DOHH2 (cell line): ENCODE measurements around the gene DAZAP1.

Experiments used
- H3F3A ChIP-seq: fragments of 200-600 bp; sonication (generic), shearing (Covaris generic); 2 replicates; pipeline ENCODE4 v1.6.0; 2016; ENCODE audit warnings: antibody characterized with exemption, mild to moderate bottlenecking; ENCODE audit not compliant: control insufficient read depth, insufficient read depth
- H3K27ac ChIP-seq: fragments of 200-600 bp; sonication (generic); 2 replicates; pipeline ENCODE4 v1.5.1; 2014; ENCODE audit warnings: low read depth, mild to moderate bottlenecking, low read length, moderate library complexity
- H3K27me3 ChIP-seq: fragments of 200-600 bp; sonication (generic); 2 replicates; pipeline ENCODE4 v1.6.1; 2014; ENCODE audit warnings: mild to moderate bottlenecking, low read length, mixed read lengths; ENCODE audit not compliant: control insufficient read depth
- H3K36me3 ChIP-seq: fragments of 200-600 bp; sonication (generic); 2 replicates; pipeline ENCODE4 v1.6.1; 2014; ENCODE audit warnings: mild to moderate bottlenecking, low read length, moderate library complexity, mixed read lengths; ENCODE audit not compliant: control insufficient read depth
- H3K4me1 ChIP-seq: fragments of 200-600 bp; sonication (generic); 2 replicates; pipeline ENCODE4 v1.6.1; 2014; ENCODE audit warnings: mild to moderate bottlenecking, low read length, mixed read lengths; ENCODE audit not compliant: control insufficient read depth
- H3K4me2 ChIP-seq: fragments of 200-600 bp; sonication (generic); 2 replicates; pipeline ENCODE4 v1.6.0; 2014; ENCODE audit warnings: mild to moderate bottlenecking, low read length, moderate library complexity
- H3K4me3 ChIP-seq: fragments of 200-600 bp; sonication (generic); 2 replicates; pipeline ENCODE4 v1.5.1; 2014; ENCODE audit warnings: mild to moderate bottlenecking, low read length, mixed read lengths
- H3K79me2 ChIP-seq: fragments of 200-600 bp; sonication (generic); 2 replicates; pipeline ENCODE4 v1.6.1; 2014; ENCODE audit warnings: mild to moderate bottlenecking, low read length, mixed read lengths; ENCODE audit not compliant: control insufficient read depth
- H3K9me2 ChIP-seq: fragments of 200-600 bp; sonication (generic); replicated peaks from 2 replicates; pipeline ENCODE4 v1.6.1; 2014; ENCODE audit warnings: mild to moderate bottlenecking, low read length, mixed read lengths; ENCODE audit not compliant: control insufficient read depth
- H3K9me3 ChIP-seq: fragments of 200-600 bp; sonication (generic); 2 replicates; pipeline ENCODE4 v1.6.1; 2014; ENCODE audit warnings: antibody characterized with exemption, low read length, mixed read lengths; ENCODE audit not compliant: control insufficient read depth, insufficient read depth
- H4K20me1 ChIP-seq: fragments of 200-600 bp; sonication (generic); 2 replicates; pipeline ENCODE4 v1.6.0; 2014; ENCODE audit warnings: low read depth, mild to moderate bottlenecking, antibody characterized with exemption, low read length, moderate library complexity; ENCODE audit not compliant: control insufficient read depth, insufficient read depth
- CTCF ChIP-seq: fragments of 200-600 bp; sonication (generic); IDR thresholded peaks from one replicate; pipeline ENCODE4 v1.5.1; 2014; ENCODE audit warnings: antibody characterized with exemption, mild to moderate bottlenecking, low read depth, low read length; ENCODE audit not compliant: poor library complexity, severe bottlenecking
- EZH2phosphoT487 ChIP-seq: fragments of 200-600 bp; sonication (generic); IDR thresholded peaks from 2 replicates; pipeline ENCODE4 v1.6.1; 2017; ENCODE audit warnings: borderline replicate concordance, mild to moderate bottlenecking, antibody characterized with exemption, low read length, moderate library complexity, mixed read lengths

Gene DAZAP1

GRCh38 chr19:1445185-1445931 lies 38.0 kb downstream of the DAZAP1 start:
- Histone ChIP-seq H3K27ac (peak overlapping the region; percentile 53), H3K9me3 (no peaks in the 10 kb centered on the region), H3K9me2 (no peaks in the 10 kb centered on the region), H3K27me3 (peaks cover 29% of the 10 kb centered on the region), H3K4me1 (peaks cover 58% of the 10 kb centered on the region), H3K36me3 (peaks cover 25% of the 10 kb centered on the region), H3K4me3 (peak overlapping the region; percentile 71), H3F3A (peaks cover 43% of the 10 kb centered on the region), H3K4me2 (peak overlapping the region; percentile 84), H3K79me2 (peaks cover 13% of the 10 kb centered on the region), H4K20me1 (peaks cover 12% of the 10 kb centered on the region; the same call in 1 of the 2 replicates)
- peak; percentile 87 for TF ChIP-seq CTCF
- TF ChIP-seq EZH2phosphoT487, result no peak

- Histone ChIP-seq H3K36me3 (peaks cover 17% of the 10 kb centered on the region), H3K79me2 (peaks cover 5% of the 10 kb centered on the region), H3K27ac (no peak overlapping the region), H3K4me3 (no peak overlapping the region), H3K9me3 (no peaks in the 10 kb centered on the region), H3K4me1 (peaks cover 52% of the 10 kb centered on the region), H3K27me3 (peaks cover 37% of the 10 kb centered on the region), H3K4me2 (no peak overlapping the region), H4K20me1 (peaks cover 10% of the 10 kb centered on the region; the same call in 1 of the 2 replicates), H3F3A (peaks cover 36% of the 10 kb centered on the region), H3K9me2 (no peaks in the 10 kb centered on the region)
- TF ChIP-seq EZH2phosphoT487 (no peak), CTCF (no peak)
Measured at GRCh38 chr19:1445932-1446712, 38.7 kb downstream of the DAZAP1 start.

- Histone ChIP-seq H3K27ac (no peak overlapping the region), H3K4me3 (no peak overlapping the region)
Measured at GRCh38 chr19:1446713-1447481, 39.5 kb downstream of the DAZAP1 start.

More at GRCh38 chr19:1446713-1447481, 39.5 kb downstream of the DAZAP1 start:
- Histone ChIP-seq H3K9me2 (no peaks in the 10 kb centered on the region), H3K4me1 (peaks cover 45% of the 10 kb centered on the region), H3K79me2 (no peaks in the 10 kb centered on the region), H3F3A (peaks cover 29% of the 10 kb centered on the region), H3K4me2 (no peak overlapping the region), H4K20me1 (0 out of 2 replicates have a peak, but pooled peaks cover 6% of the 10 kb centered on the region), H3K27me3 (peaks cover 41% of the 10 kb centered on the region), H3K9me3 (no peaks in the 10 kb centered on the region), H3K36me3 (peaks cover 10% of the 10 kb centered on the region)
- TF ChIP-seq EZH2phosphoT487, result no peak
- no peak for TF ChIP-seq CTCF
